ENCODE data around the gene LAMB2. TPM values are rescaled to one million over a fixed set of nuclear protein-coding genes. Genes with fewer than 3 reads are reported as not detected.
A peak's percentile ranks its signal among the peaks of the same experiment; 100 is the strongest.

LAMB2 gene
- total RNA-seq, 2 donors from 2014 or later: 629 to 714 TPM

- no peak for DNase-seq
- intact Hi-C loops (cut with DNase I): no loop called here
- no peak for ATAC-seq
Measured at GRCh38 chr3:49124203-49124602, 8.6 kb downstream of the LAMB2 start.

GRCh38 chr3:49123687-49124086 lies 9.2 kb downstream of the LAMB2 start:
- no peak for DNase-seq
- intact Hi-C loops (cut with DNase I): no loop called here
- ATAC-seq: no peak

DNA sequence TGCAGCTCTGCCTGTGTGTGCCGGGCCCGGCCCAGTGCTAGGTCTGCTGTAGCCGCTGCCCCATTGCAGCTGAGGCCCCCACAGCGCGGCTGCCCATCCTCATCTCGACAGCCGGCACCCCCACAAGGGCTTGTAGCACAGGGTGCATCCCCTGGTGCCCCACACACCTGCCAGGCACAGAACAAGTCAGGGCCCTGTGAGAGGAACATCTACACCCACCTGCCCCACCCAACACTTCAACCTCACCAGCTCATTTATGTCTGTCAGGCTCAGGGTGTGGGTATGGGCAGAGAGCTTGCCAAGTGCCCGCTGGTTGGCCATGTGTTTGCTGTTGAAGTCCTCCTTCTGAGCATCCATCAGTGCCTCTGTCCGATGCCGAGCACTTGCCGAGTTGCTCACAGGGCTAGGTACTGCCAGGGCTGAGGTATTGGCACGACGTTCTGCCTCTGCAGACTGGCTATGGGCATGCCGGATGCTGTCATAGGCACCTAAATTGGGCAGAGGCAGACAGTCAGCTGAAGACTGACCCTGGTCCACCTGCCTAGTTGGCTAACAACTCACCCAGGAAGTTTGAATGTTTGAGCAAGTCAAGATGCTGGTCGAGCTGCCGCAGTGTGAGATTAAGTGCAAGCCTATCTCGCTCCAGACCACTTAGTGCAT lies 9.8 kb downstream of the LAMB2 start:
- intact Hi-C loops (cut with DNase I): no loop called here
- no peak for ATAC-seq
- no peak for DNase-seq

- ATAC-seq: no peak
- intact Hi-C loops (cut with DNase I): no loop called here
- no peak for DNase-seq
Measured at GRCh38 chr3:49122451-49122850, 10.4 kb downstream of the LAMB2 start.

DNA sequence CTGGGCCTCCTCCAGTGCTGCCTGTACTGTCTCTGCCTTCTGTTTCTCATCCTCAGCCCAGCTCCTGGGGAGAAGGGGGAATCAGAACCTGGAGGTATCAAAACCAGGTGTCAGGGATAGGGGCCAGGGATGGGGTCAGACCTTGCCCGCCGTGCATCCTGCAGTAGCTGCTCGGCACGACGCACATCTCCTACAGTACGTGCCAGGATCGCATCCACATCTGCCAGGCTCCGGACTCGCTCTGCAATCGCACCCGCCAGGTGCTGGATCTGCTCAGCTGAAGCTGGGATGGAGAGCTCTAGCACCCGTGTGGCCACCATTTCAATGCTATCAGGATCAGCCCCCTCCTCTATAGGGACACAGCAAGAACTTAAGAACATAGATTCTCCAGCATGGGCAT lies 10.8 kb downstream of the LAMB2 start:
- DNase-seq (no peak), ATAC-seq (no peak)
- intact Hi-C loops (cut with DNase I): no loop called here

GRCh38 chr3:49121132-49121736 lies 11.6 kb downstream of the LAMB2 start:
- DNase-seq: no peak
- no peak for ATAC-seq
- intact Hi-C loops (cut with DNase I): no loop called here

DNA sequence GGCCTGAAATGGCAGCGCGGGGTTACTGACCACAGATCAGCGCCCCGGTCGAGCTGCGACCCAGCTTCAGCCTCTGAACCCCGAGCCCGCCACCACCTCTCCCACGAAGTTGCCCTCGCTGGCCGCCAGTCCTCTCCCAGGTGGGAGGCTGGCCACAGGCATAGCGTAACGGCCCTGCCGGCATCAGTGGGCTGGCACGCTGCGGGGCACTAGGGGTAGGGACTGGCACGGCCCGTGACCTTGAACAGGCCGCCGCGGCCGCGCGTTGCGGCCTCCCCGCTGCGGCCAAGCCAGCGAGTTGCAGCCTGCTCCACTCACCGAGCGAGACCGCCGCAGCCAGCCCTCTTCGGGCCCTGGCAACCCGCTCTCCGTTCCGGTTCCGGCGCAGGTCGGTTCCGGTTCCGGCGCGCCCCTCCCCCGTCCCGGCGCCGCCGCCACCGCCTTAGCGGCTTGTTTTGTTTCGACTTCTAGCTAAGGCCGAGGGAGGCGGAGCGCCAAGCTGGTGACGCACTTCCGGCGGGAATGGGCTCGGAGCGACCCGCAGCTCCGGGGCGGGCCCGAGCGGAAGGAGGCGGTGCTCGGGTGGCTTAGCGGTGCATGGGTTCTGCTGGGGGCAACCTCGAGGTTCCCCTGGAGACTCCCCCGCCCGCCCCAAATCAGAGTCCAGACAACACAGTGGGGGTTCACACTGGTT lies 12.3 kb downstream of the LAMB2 start, which contains the start of gene USP19:
TSS of gene USP19 (minus strand) at position 386 of the 694 bp plus-strand sequence. CDS start 1,678 bp downstream, outside the sequence.
- peak; percentile 93 to 94 for ATAC-seq
- peak; percentile 96 for DNase-seq
- intact Hi-C loops (cut with DNase I): no loop called here

DNA sequence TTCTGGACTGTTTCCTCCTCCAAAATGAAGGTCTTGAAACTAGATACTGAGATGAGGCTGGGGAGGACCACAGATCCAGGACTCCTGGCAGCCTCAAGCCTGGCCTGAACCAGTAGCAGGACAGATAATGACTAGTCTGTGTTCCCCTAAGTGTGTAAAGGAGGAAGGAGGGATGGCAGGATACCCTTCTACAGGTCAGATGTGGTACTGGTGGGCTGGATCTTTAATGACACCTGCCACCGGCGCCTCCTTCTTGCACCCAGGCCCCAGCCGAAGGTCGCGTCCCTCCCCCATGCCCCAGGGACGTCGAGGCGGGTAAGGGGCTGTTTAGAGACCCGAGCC lies 12.8 kb downstream of the LAMB2 start:
- intact Hi-C loops (cut with DNase I): no loop called here
- ATAC-seq: peak in 1 of 2 donors; percentile 2
- DNase-seq: no peak

- intact Hi-C loops (cut with DNase I): no loop called here
- DNase-seq (no peak), ATAC-seq (no peak)
Measured at GRCh38 chr3:49119439-49119838, 13.4 kb downstream of the LAMB2 start.

GRCh38 chr3:49119036-49119435 lies 13.8 kb downstream of the LAMB2 start:
- ATAC-seq: no peak
- no peak for DNase-seq
- intact Hi-C loops (cut with DNase I): no loop called here

GRCh38 chr3:49112262-49112661 lies 20.6 kb downstream of the LAMB2 start:
- ATAC-seq: no peak
- intact Hi-C loops (cut with DNase I): no loop called here

DNA sequence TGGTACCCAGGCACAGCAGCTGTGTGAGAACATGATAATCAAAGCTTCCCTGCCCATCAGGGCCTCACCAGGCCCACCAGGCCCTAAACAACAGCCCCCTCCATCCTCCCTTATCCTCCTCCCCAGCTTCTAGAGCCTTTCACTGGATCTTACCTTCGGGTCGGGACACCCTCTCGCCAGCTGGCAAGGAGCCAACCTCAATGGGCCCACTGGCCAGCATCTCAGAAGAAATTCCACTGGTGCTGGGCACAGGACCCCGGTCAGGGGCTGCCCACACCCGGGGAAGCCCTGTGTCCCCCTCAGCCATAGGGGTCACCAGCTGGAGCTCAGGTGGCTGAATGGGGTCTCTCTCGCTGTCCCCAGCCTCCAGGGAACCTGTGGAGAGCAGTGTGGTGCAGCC lies 21.5 kb downstream of the LAMB2 start:
- ATAC-seq (no peak), DNase-seq (no peak)
- intact Hi-C loops (cut with DNase I): no loop called here

More at GRCh38 chr3:49112262-49112661, 20.6 kb downstream of the LAMB2 start:
- no peak for DNase-seq

DNA sequence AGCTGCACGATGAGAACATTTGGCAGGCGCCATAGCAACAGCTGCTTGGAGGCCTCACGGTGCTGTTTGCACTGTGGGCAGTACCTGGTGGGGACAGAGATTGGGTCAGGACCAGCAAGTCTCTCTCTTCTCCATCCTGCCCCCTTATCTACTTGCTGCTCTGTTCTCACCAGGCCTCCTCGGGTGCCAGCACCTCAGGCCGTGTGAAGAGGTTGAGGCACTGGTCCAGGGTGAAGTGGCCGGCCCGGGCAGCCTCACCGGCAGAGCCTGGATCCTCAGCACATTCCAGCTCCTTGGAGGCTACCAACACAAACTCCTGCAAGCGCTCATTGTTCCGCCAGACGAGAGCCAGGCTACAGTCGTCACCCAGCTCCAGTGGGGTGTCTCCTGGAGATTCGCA lies 22.1 kb downstream of the LAMB2 start:
- DNase-seq (no peak), ATAC-seq (no peak)
- intact Hi-C loops (cut with DNase I): no loop called here

- ATAC-seq: no peak
- intact Hi-C loops (cut with DNase I): no loop called here
- DNase-seq: no peak
Measured at GRCh38 chr3:49108346-49108745, 24.5 kb downstream of the LAMB2 start.

DNA sequence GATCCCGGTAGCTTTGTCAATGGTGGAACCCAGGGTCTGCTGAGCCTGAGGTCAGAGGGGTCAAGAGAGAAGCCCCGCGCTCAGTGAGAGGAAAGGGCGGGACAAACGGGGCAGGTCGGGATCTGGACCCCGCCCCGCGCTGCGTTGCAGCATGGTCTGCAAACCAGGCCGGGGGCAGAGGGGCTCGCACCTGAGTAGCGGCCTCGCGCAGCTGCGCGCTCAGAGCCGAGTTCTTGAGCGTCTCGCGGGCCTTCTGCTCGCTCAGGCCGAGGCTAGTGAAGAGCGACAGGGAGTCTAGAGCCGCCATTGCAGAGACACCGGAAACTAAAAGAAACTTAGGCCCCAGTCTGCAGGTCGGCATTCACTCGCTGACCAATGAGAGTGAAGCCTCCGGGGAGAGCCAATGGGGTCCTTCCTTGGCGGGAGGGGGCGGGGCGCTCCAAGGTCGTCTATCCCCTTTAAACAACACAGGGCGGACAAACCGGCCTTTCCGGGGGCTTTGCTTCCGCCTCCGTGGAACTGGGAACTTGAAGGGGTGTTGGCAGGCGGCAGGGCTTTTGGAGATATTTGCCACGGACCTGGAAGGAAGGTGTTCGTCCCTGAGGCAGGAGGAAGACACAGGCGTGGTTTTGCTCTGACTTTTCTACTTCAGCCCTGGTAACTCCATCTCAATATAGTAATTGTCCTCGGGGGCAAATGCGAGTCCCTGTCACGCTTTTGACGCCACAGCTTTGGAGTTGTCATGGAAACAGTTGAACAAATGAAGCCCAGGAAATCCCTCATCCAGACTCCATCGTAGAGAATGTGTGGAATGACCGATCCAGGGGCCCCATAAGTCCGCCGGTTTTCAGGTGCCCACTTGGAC lies 28.2 kb downstream of the LAMB2 start, which contains the start of gene QARS1:
TSS of gene QARS1 (minus strand) at position 331 of the 865 bp plus-strand sequence. CDS start at position 307, 24 bp downstream.
- intact Hi-C loops (cut with DNase I): no loop called here
- peak; percentile 96 for DNase-seq
- peak; percentile 99 for ATAC-seq

GRCh38 chr3:49104052-49104426 lies 28.8 kb downstream of the LAMB2 start:
- intact Hi-C loops (cut with DNase I): no loop called here
- ATAC-seq: no peak
- DNase-seq: no peak

DNA sequence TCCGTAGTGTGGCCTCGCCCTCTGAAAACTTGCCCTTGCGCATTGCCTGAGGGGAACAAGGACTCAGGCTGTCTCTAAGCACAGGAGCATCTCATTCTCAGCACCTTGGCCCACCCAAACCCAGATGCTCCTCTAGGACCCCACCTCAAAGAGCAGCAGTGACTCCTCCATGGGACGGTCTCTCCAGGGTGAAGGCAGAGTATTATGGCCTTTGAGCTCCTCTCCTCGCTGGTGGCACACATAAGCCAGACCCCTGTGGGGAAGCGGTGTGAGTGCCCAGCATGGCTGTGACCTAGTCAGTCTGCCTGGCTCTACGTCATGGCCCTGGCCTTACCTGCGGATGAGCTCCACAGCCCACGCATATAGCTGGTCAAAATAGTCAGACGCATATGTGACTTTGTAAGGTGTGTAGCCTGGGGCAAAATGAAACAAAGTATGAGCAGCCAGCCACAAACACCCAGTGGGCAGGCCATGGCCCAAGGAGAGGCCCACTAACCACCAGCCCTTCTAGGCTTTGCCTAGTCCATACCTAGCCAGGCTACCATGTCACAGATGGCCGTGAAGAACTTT lies 32.7 kb downstream of the LAMB2 start:
- ATAC-seq: no peak
- DNase-seq: peak; percentile 2
- intact Hi-C loops (cut with DNase I): no loop called here

- intact Hi-C loops (cut with DNase I): no loop called here
- DNase-seq: peak; percentile 8
- no peak for ATAC-seq
Measured at GRCh38 chr3:49098910-49099630, 33.8 kb downstream of the LAMB2 start.

GRCh38 chr3:49098429-49098828 lies 34.4 kb downstream of the LAMB2 start:
- ATAC-seq (no peak), DNase-seq (peak; percentile 33)
- intact Hi-C loops (cut with DNase I): no loop called here

Data from left cardiac atrium (tissue), 4 donors.